PC-3 (cell line): ENCODE results near the gene PPT2.

Experiments used
- CTCF ChIP-seq: fragments of 300-600 bp; sonication (generic); conservative IDR thresholded peaks from 2 replicates; pipeline ENCODE4 v1.5.1; 2017; ENCODE audit warnings: antibody characterized with exemption, low read depth, mild to moderate bottlenecking, low read length
- EZH2 ChIP-seq: fragments of 300-600 bp; sonication (generic); IDR thresholded peaks from one replicate; pipeline ENCODE4 v1.6.1; 2017; ENCODE audit warnings: antibody characterized with exemption, mild to moderate bottlenecking, low read length; ENCODE audit not compliant: unreplicated experiment

GRCh38 chr6:32191696-32192607 lies 38.0 kb downstream of the PPT2 start:
- no peak for TF ChIP-seq CTCF
- no peak for TF ChIP-seq EZH2
